C4-2B (cell line): ENCODE measurements around the gene DCTN3.

Source experiments
- CTCF ChIP-seq: fragments of 450-650 bp; conservative IDR thresholded peaks from 2 replicates; pipeline ENCODE4 v1.5.1; 2017; ENCODE audit warnings: mild to moderate bottlenecking
- ZFX ChIP-seq: fragments of 450-650 bp; IDR thresholded peaks from 2 replicates; pipeline ENCODE4 v1.6.1; 2017

- no peak for TF ChIP-seq CTCF
- TF ChIP-seq ZFX, result no peak
These were observed 9.0 kb downstream of the DCTN3 start for GRCh38 chr9:34611251-34611810.
